GM19240 (cell line): ENCODE measurements around the gene C11orf68.
A peak's percentile ranks its signal among the peaks of the same experiment; 100 is the strongest.

Source experiments
- DNase-seq: peaks from one replicate; pipeline ENCODE4 v3.0.0; 2011; ENCODE audit warnings: low spot score; ENCODE audit not compliant: insufficient read length

C11orf68 gene

GRCh38 chr11:65891219-65892136 lies 27.4 kb downstream of the C11orf68 start:
- no peak for DNase-seq

- DNase-seq: peak; percentile 81
Observed at GRCh38 chr11:65890324-65891218, 28.3 kb downstream of the C11orf68 start, which contains the start of gene CCDC85B. TSS of gene CCDC85B (plus strand) at chr11:65890673. CDS start at chr11:65890784, 111 bp downstream.

- peak; percentile 97 for DNase-seq
Observed at GRCh38 chr11:65888163-65888814, 30.6 kb downstream of the C11orf68 start, which contains the start of gene FIBP. TSS of gene FIBP (minus strand) at chr11:65888471. CDS start at chr11:65888418, 53 bp downstream.

GRCh38 chr11:65887723-65888162 lies 31.1 kb downstream of the C11orf68 start:
- no peak for DNase-seq

GRCh38 chr11:65886826-65887722 lies 31.8 kb downstream of the C11orf68 start:
- DNase-seq: no peak

- no peak for DNase-seq
Observed at GRCh38 chr11:65885808-65886536, 32.9 kb downstream of the C11orf68 start.

- DNase-seq: no peak
Observed at GRCh38 chr11:65885231-65885630, 33.6 kb downstream of the C11orf68 start.

GRCh38 chr11:65884716-65885092 lies 34.2 kb downstream of the C11orf68 start:
- DNase-seq: peak; percentile 82

- no peak for DNase-seq
Observed at GRCh38 chr11:65883786-65884715, 34.8 kb downstream of the C11orf68 start.

GRCh38 chr11:65883058-65883761 lies 35.7 kb downstream of the C11orf68 start:
- no peak for DNase-seq

- DNase-seq: no peak
Observed at GRCh38 chr11:65882120-65883057, 36.5 kb downstream of the C11orf68 start.

- DNase-seq: no peak
Observed at GRCh38 chr11:65880844-65881421, 37.9 kb downstream of the C11orf68 start.

- DNase-seq: no peak
Observed at GRCh38 chr11:65880027-65880426, 38.8 kb downstream of the C11orf68 start.

GRCh38 chr11:65879617-65880016 lies 39.2 kb downstream of the C11orf68 start, which contains the start of gene CTSW:
TSS of gene CTSW (plus strand) at chr11:65879837. CDS start at chr11:65879855, 18 bp downstream.
- DNase-seq: no peak

- DNase-seq: peak; percentile 98
Observed at GRCh38 chr11:65873318-65874156, 45.3 kb downstream of the C11orf68 start.
